K562 (cell line): ENCODE measurements around the gene FOXO3B. TPM values are rescaled to one million over a fixed set of nuclear protein-coding genes. Genes with fewer than 3 reads are reported as not detected.
"Not testable (repeated sequence)": the region's sequence is repeated elsewhere in the genome, so short reads cannot be mapped to it uniquely, and the experiment has no call there.

ENCODE experiments used
- ATAC-seq: fragments of 200-7000 bp; cut with Tn5 transposase; 3 replicates; pipeline ENCODE4 v1.9.1; 2020; ENCODE audit warnings: moderate library complexity
- BruUV-seq: library from RNA; stranded (reverse); fragments of 400-500 nt; replicated peaks from 2 replicates; lab custom pipeline; 2021; lab: Mats Ljungman, UMichigan
- CTCF ChIA-PET: fragments of 300-600 bp; formaldehyde crosslinking; extraction: SDS; loops from one replicate; lab custom pipeline; 2021; ENCODE audit warnings: low intra/inter-chr PET ratio; lab: Yijun Ruan, JAX
- POLR2A ChIA-PET: fragments of 300-600, 350-650 bp; sonication (Branson Sonifier 250); formaldehyde crosslinking; extraction: SDS; loops from one replicate; lab custom pipeline; 2021; ENCODE audit warnings: antibody characterized with exemption, inconsistent platforms; lab: Yijun Ruan, JAX
- DNase-seq, 4 experiments: peaks; one replicate each; pipeline versions ENCODE4 v3.0.0 to v3.0.0-alpha.2; 2011 to 2018; ENCODE audit warnings: low spot score in 3 of 4, mixed read lengths in 3 of 4; ENCODE audit errors: extremely low read depth in 1 of 4
- FAIRE-seq: peaks from 2 replicates; lab custom pipeline; 2011; peaks lifted over from hg19 to GRCh38; lab: Jason Lieb, UNC
- H2AFZ ChIP-seq: 2 replicates; pipeline ENCODE4 v1.6.0; 2011; ENCODE audit warnings: low read depth, low read length, control low read depth, inconsistent platforms
- H3K27ac ChIP-seq: fragments of 200-600 bp; 3 replicates; pipeline ENCODE4 v1.8.0; 2011; ENCODE audit warnings: low read depth, mild to moderate bottlenecking, control low read depth, inconsistent platforms, low read length, moderate library complexity, mixed read lengths; ENCODE audit errors: extremely low read depth
- H3K27me3 ChIP-seq, 2 experiments: fragments of 300-600 bp in 1 of 2; 2 replicates in 1 of 2; 3 replicates in 1 of 2; pipeline versions ENCODE4 v1.6.0 to v1.8.0; 2011; ENCODE audit warnings: inconsistent platforms in 2 of 2, low read length in 2 of 2, mild to moderate bottlenecking in 1 of 2, mixed read lengths in 1 of 2, moderate library complexity in 1 of 2; ENCODE audit not compliant: control insufficient read depth in 2 of 2, insufficient read depth in 2 of 2
- H3K36me3 ChIP-seq: fragments of 300-600 bp; 3 replicates; pipeline ENCODE4 v1.8.0; 2011; ENCODE audit warnings: mild to moderate bottlenecking, low read length, inconsistent platforms; ENCODE audit not compliant: control insufficient read depth, insufficient read depth
- H3K4me1 ChIP-seq, 2 experiments: fragments of 200-600 bp in 1 of 2; replicated peaks in 1 of 2; 2 replicates in 1 of 2; 3 replicates in 1 of 2; pipeline versions ENCODE4 v1.5.1 to v1.8.0; 2011; ENCODE audit warnings: inconsistent platforms in 2 of 2, low read length in 2 of 2, mild to moderate bottlenecking in 1 of 2, mixed read lengths in 1 of 2, moderate library complexity in 1 of 2; ENCODE audit not compliant: control insufficient read depth in 2 of 2, insufficient read depth in 2 of 2
- H3K4me2 ChIP-seq: 2 replicates; pipeline ENCODE4 v1.6.1; 2011; ENCODE audit warnings: low read length, control low read depth, inconsistent platforms, mixed read lengths; ENCODE audit not compliant: insufficient read depth
- H3K4me3 ChIP-seq: fragments of 200-600 bp; sonication (generic), shearing (Covaris generic); 2 replicates; pipeline ENCODE4 v1.5.1; 2016; ENCODE audit warnings: control low read depth, inconsistent platforms
- H3K79me2 ChIP-seq: fragments of 200-600 bp; 3 replicates; pipeline ENCODE4 v1.8.0; 2011; ENCODE audit warnings: low read length, inconsistent platforms; ENCODE audit not compliant: control insufficient read depth, insufficient read depth
- H3K9ac ChIP-seq, 2 experiments: 2 replicates each; pipeline versions ENCODE4 v1.6.0 to v1.6.1; 2011; ENCODE audit warnings: low read depth in 2 of 2, low read length in 2 of 2, control low read depth in 1 of 2, inconsistent platforms in 1 of 2, mild to moderate bottlenecking in 1 of 2, mixed read lengths in 1 of 2; ENCODE audit not compliant: insufficient read depth in 1 of 2
- H3K9me1 ChIP-seq: one replicate; pipeline ENCODE4 v1.6.0; 2011; ENCODE audit warnings: inconsistent platforms, mild to moderate bottlenecking, low read length, moderate library complexity; ENCODE audit not compliant: control insufficient read depth, insufficient read depth
- H3K9me3 ChIP-seq: replicated peaks from 2 replicates; pipeline ENCODE4 v1.5.1; 2011; ENCODE audit warnings: low read depth, low read length, inconsistent platforms; ENCODE audit not compliant: control insufficient read depth, insufficient read depth
- H4K20me1 ChIP-seq: replicated peaks from 2 replicates; pipeline ENCODE4 v1.6.1; 2011; ENCODE audit warnings: low read length, inconsistent platforms, mixed read lengths; ENCODE audit not compliant: control insufficient read depth, insufficient read depth
- NFE2 ChIP-seq: IDR thresholded peaks from 2 replicates; pipeline ENCODE4 v1.6.1; 2014; ENCODE audit warnings: antibody characterized with exemption, low read depth
- WGBS: fragments of 100-300 bp; shearing (Covaris generic); methylation state at CpG from one replicate; pipeline ENCODE4 v1.1.6; 2016; ENCODE audit warnings: low coverage, mixed read lengths; ENCODE audit not compliant: insufficient coverage; ENCODE audit errors: missing lambda C conversion rate; 5-methylcytosine and 5-hydroxymethylcytosine counted together
- in situ Hi-C: fragments of 300-500 bp; cut with MboI; formaldehyde crosslinking; loops from 4 replicates; pipeline ENCODE4 v1.15.0; 2018; ENCODE audit warnings: inconsistent platforms, mixed read lengths
- intact Hi-C: fragments of 100-400 bp; cut with micrococcal nuclease; formaldehyde crosslinking; loops from 2 replicates; pipeline ENCODE4 v1.14.2; 2022
- polyA plus RNA-seq, 8 experiments: library from polyadenylated mRNA; depleted of rRNA in 4 of 8; stranded (reverse) in 5 of 8; unstranded in 3 of 8; fragments of >200 nt; fragmentation: Nextera tagmentation in 2 of 8; fragmentation: Illumina TruSeq in 1 of 8; extraction: Ambion mirVana in 2 of 8; extraction: Trizol in 1 of 8; gene quantifications; 2 replicates each; pipeline versions ENCODE4 v1.2.1 to v1.2.3, GENCODE V29; 2011 to 2014; ENCODE audit warnings: inconsistent platforms in 1 of 8, missing spikeins in 1 of 8
- total RNA-seq, 7 experiments: library from RNA; depleted of rRNA in 6 of 7; stranded (reverse); fragments of >200 nt in 6 of 7; fragmentation: Illumina TruSeq in 2 of 7; extraction: Trizol in 2 of 7; gene quantifications; 2 replicates each; pipeline versions ENCODE4 v1.2.1 to v1.2.3, GENCODE V29; 2011 to 2021; ENCODE audit warnings: low replicate concordance in 1 of 7

The FOXO3B gene
- total and polyA plus RNA-seq, 9 of the 15 experiments (the other 6 are each of a cell fraction or from before 2014, with no cell fraction given), result 0.25 to 5.2 (median 2.4) TPM

GRCh38 chr17:18643124-18643523 is 39.0 kb downstream of the FOXO3B start:
- H3K79me2 ChIP-seq, FAIRE-seq, CTCF ChIA-PET, H2AFZ ChIP-seq, H3K4me2 ChIP-seq, H3K9ac ChIP-seq, H3K9me3 ChIP-seq, H3K27ac ChIP-seq, in situ Hi-C loops, H3K9me1 ChIP-seq, BruUV-seq, ATAC-seq, DNase-seq, H4K20me1 ChIP-seq, POLR2A ChIA-PET, H3K4me3 ChIP-seq, H3K27me3 ChIP-seq, H3K4me1 ChIP-seq, H3K36me3 ChIP-seq, intact Hi-C loops: not testable (repeated sequence)
- WGBS, result 0% methylated on average over 1 of the region's 6 CpGs

- in situ Hi-C loops, H3K27ac ChIP-seq, H3K4me3 ChIP-seq, DNase-seq, BruUV-seq, H3K36me3 ChIP-seq, H3K4me1 ChIP-seq, FAIRE-seq, H3K27me3 ChIP-seq, H3K9me3 ChIP-seq, H3K79me2 ChIP-seq, POLR2A ChIA-PET, intact Hi-C loops, H4K20me1 ChIP-seq, H3K9ac ChIP-seq, CTCF ChIA-PET, H3K9me1 ChIP-seq, H2AFZ ChIP-seq: not testable (repeated sequence)
- peak overlapping the region; percentile 18; the same call in 1 of the 2 replicates for H3K4me2 ChIP-seq
- ATAC-seq, result peak; percentile 29; the same call in 1 of the 3 replicates
- peak; percentile 16; the same call in 1 of the 2 replicates for TF ChIP-seq NFE2
- 17% methylated on average over 9 of the region's 13 CpGs for WGBS
Observed at GRCh38 chr17:18638357-18638756, 43.8 kb downstream of the FOXO3B start.

DNA sequence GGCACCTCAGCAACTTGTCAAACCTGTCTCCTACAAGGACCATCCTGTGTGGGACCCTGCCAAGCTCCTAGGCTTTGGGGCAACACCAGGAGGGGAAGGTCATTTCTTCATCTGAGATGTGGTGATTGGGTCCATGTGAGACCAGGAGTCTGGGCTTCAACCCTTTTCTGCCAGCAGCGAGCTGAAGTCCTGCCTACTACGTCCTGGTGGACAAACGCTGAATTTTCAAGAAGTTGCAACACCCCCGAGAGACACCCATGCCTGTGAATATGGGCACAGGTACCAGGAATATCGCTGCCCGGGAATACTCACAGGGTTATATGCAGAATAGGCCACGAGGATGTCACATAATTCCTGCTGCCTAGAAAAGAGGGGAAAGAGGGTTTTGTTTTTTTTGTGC is 45.9 kb downstream of the FOXO3B start:
- ATAC-seq, H3K9me1 ChIP-seq, H3K9me3 ChIP-seq, H3K4me2 ChIP-seq, H3K27ac ChIP-seq, H3K4me3 ChIP-seq, H3K9ac ChIP-seq, H3K36me3 ChIP-seq, H3K4me1 ChIP-seq, H3K79me2 ChIP-seq, H2AFZ ChIP-seq, DNase-seq, H3K27me3 ChIP-seq, intact Hi-C loops, in situ Hi-C loops, BruUV-seq, CTCF ChIA-PET, H4K20me1 ChIP-seq, POLR2A ChIA-PET: not testable (repeated sequence)
- peak; percentile 23 for FAIRE-seq
- WGBS, result 23% methylated on average over 4 of the region's 7 CpGs
